Liver (tissue), 3 donors: Measurements from ENCODE around the gene COX15.

ENCODE experiments used
- FOXA2 ChIP-seq: IDR thresholded peaks from 2 replicates; pipeline ENCODE4 v1.6.1; 2016; ENCODE audit warnings: antibody characterized with exemption
- GABPA ChIP-seq, 2 donors: IDR thresholded peaks in 1 of 2; conservative IDR thresholded peaks in 1 of 2; 2 replicates each; pipeline ENCODE4 v1.6.1; 2016; ENCODE audit warnings: antibody characterized with exemption in 2 of 2, mild to moderate bottlenecking in 1 of 2, moderate library complexity in 1 of 2
- JUND ChIP-seq, 2 donors: IDR thresholded peaks; 2 replicates each; pipeline ENCODE4 v1.6.1; 2016; ENCODE audit warnings: antibody characterized with exemption in 2 of 2
- RAD21 ChIP-seq, 2 donors: IDR thresholded peaks; 2 replicates each; pipeline ENCODE4 v1.6.1; 2016; ENCODE audit warnings: antibody characterized with exemption in 2 of 2, mild to moderate bottlenecking in 2 of 2
- YY1 ChIP-seq: IDR thresholded peaks from 2 replicates; pipeline ENCODE4 v1.6.1; 2016; ENCODE audit warnings: antibody characterized with exemption, mild to moderate bottlenecking
- TF ChIP-seq, protein P1 (sequence below): fragments of 150-350 bp; IDR thresholded peaks from 2 replicates; pipeline ENCODE4 v1.5.1; 2017; ENCODE audit warnings: improper control_type of control experiment, low read depth, low read length; ENCODE audit not compliant: missing input control
- donor health status: healthy.
- donor health status: healthy.

DNA sequence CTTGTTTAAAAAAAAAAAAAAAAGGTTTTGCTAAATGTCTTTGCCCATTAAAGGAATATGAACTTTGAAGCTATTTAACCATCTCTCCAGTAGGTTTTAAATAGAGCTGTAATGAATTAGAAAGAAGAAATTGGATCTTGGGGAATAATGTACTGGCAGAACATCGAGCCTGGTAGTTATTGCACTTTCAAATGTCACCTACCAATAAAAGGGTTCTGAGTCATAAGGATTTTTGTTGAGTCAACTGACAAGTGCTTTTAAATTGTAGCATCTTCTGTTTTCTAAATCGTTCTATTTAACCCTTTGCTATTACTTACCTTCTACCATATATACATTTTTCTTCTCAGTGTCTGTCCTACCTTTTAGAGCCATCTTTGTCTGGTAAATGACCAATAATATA, 10.8 kb upstream of the COX15 start:
- TF ChIP-seq, protein P1, sequence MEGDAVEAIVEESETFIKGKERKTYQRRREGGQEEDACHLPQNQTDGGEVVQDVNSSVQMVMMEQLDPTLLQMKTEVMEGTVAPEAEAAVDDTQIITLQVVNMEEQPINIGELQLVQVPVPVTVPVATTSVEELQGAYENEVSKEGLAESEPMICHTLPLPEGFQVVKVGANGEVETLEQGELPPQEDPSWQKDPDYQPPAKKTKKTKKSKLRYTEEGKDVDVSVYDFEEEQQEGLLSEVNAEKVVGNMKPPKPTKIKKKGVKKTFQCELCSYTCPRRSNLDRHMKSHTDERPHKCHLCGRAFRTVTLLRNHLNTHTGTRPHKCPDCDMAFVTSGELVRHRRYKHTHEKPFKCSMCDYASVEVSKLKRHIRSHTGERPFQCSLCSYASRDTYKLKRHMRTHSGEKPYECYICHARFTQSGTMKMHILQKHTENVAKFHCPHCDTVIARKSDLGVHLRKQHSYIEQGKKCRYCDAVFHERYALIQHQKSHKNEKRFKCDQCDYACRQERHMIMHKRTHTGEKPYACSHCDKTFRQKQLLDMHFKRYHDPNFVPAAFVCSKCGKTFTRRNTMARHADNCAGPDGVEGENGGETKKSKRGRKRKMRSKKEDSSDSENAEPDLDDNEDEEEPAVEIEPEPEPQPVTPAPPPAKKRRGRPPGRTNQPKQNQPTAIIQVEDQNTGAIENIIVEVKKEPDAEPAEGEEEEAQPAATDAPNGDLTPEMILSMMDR, result no peak
- TF ChIP-seq RAD21 (IDR thresholded peaks at IDR 0.05), result no peak
- TF ChIP-seq FOXA2, result no peak
- TF ChIP-seq GABPA (IDR thresholded peaks at IDR 0.05 in 1 of 2, conservative IDR thresholded peaks at IDR 0.05 in 1 of 2), result no peak
- TF ChIP-seq JUND (IDR thresholded peaks at IDR 0.05), result no peak
- TF ChIP-seq YY1, result no peak
